GM20000 (cell line): ENCODE results near the gene CNNM3.

Source experiments
- DNase-seq: peaks from one replicate; pipeline ENCODE4 v3.0.0; 2012; ENCODE audit warnings: low spot score
- CTCF ChIP-seq: IDR thresholded peaks from 2 replicates; pipeline ENCODE4 v1.5.1; 2012; ENCODE audit warnings: mild to moderate bottlenecking, control low read depth; ENCODE audit errors: extremely low read depth, missing control alignments

The CNNM3 gene

GRCh38 chr2:96772903-96773671, 43.0 kb upstream of the CNNM3 start:
- DNase-seq = peak; percentile 64

DNA sequence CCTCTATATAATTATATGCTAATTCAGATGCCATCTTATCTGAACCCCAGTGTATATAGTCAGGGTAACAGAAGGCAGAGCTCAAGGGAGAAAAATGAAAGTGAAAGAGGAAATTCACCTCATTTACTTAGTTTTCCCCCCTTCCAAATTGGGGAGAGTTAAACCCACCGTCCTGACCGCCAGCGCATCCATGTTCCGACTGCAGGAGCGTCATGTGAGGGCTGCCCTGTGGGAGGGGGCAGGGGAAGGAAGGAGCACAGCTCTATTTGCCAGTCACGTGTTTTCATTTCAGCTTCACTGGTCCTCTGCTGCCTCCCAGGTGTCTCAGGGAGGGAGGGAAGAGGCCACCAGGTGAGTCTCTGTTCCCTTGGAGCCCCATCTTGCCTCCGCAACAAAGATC, 42.1 kb upstream of the CNNM3 start:
- no peak for DNase-seq
- TF ChIP-seq CTCF = no peak

More at GRCh38 chr2:96772903-96773671, 43.0 kb upstream of the CNNM3 start:
- no peak for TF ChIP-seq CTCF

- no peak for TF ChIP-seq CTCF
These were observed 40.9 kb upstream of the CNNM3 start for GRCh38 chr2:96775160-96775559.

DNA sequence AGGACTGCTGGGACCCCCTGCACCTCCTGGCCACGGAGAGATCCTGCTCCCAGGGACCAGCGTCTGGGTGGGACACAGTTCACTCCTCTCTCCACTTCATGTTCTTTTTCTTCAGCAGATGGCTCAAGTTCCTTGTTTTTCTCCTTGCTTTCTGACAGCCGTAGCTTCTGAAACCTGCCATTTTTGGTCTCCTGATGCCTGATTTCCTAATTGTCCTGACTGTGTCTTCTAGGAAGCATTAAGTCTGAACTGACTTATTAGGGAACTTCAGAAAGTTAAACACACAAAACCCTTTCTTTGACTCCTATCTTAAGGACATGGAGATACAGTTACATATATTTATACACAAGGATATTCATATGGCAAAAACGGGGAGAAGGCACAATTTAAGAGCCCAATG, 32.7 kb upstream of the CNNM3 start:
- no peak for TF ChIP-seq CTCF
- no peak for DNase-seq

More at GRCh38 chr2:96775160-96775559, 40.9 kb upstream of the CNNM3 start:
- DNase-seq = no peak

DNA sequence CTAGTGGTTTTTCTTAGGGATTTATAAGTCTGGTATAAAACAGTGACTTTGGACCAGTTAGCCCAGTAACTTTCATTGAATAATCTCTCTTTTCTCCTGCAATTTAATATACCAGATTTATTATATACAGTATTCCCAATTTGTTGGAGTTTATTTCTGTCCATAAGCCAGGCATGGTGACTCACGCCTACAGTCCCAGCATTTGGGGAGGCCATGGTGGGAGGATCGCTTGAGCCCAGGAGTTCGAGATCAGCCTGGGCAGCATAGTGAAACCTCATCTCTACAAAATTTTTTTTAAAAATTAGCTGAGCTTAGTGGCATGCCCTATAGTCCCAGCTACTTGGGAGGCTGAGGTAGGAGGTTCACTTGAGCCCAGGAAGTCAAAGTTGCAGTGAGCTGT, 28.7 kb upstream of the CNNM3 start:
- TF ChIP-seq CTCF = no peak
- no peak for DNase-seq

- TF ChIP-seq CTCF = no peak
- no peak for DNase-seq
These were observed 27.4 kb upstream of the CNNM3 start for GRCh38 chr2:96788442-96789244.

- no peak for DNase-seq
- no peak for TF ChIP-seq CTCF
These were observed 26.8 kb upstream of the CNNM3 start for GRCh38 chr2:96789245-96789617.
